ENCODE results near the gene AFF3.

Gene AFF3

GRCh38 chr2:99915108-99915675, 227.2 kb downstream of the AFF3 start:
- Histone ChIP-seq H3K9me3 (no peaks in the 10 kb centered on the region), H3K36me3 (no peaks in the 10 kb centered on the region), H3K4me1 (ENCODE audit: control insufficient read depth in 1 of 2, insufficient read depth in 1 of 2, low read depth in 1 of 2, low read length in 1 of 2) (no peaks in the 10 kb centered on the region), H3K27ac (no peak overlapping the region), H3K27me3 (no peaks in the 10 kb centered on the region), H3K4me3 (ENCODE audit: low read depth in 1 of 2, low read length in 1 of 2) (no peak overlapping the region)
- TF ChIP-seq, protein P1, sequence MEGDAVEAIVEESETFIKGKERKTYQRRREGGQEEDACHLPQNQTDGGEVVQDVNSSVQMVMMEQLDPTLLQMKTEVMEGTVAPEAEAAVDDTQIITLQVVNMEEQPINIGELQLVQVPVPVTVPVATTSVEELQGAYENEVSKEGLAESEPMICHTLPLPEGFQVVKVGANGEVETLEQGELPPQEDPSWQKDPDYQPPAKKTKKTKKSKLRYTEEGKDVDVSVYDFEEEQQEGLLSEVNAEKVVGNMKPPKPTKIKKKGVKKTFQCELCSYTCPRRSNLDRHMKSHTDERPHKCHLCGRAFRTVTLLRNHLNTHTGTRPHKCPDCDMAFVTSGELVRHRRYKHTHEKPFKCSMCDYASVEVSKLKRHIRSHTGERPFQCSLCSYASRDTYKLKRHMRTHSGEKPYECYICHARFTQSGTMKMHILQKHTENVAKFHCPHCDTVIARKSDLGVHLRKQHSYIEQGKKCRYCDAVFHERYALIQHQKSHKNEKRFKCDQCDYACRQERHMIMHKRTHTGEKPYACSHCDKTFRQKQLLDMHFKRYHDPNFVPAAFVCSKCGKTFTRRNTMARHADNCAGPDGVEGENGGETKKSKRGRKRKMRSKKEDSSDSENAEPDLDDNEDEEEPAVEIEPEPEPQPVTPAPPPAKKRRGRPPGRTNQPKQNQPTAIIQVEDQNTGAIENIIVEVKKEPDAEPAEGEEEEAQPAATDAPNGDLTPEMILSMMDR (IDR thresholded peaks at IDR 0.05): no peak

DNA sequence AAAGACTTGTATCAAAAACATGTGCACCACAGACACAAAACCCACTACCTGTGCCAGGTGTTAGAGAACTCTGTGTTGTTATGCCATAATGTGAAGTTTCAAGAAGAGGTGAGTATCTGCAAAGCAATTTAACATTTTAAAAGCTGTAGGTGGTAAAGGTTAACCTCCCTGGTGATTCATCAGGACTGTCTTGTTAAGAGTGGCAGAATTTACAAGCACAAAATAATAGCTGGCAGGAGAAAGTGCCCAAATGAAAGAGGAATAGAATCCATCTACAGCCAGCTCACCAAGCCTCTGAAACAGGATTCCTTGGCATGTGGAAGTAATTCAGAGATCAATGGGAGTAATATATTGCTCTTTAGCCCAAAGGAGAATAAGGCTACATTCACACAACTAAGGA, 230.7 kb downstream of the AFF3 start:
- no peaks in the 10 kb centered on the region for H3K9me3 ChIP-seq
- no peak overlapping the region for H3K4me3 ChIP-seq (ENCODE audit: low read depth in 1 of 2, low read length in 1 of 2)
- H3K27me3 ChIP-seq: no peaks in the 10 kb centered on the region
- H3K4me1 ChIP-seq (ENCODE audit: control insufficient read depth in 1 of 2, insufficient read depth in 1 of 2, low read depth in 1 of 2, low read length in 1 of 2): no peaks in the 10 kb centered on the region
- TF ChIP-seq, protein P1 (IDR thresholded peaks at IDR 0.05): no peak
- no peak overlapping the region for H3K27ac ChIP-seq
- H3K36me3 ChIP-seq: no peaks in the 10 kb centered on the region

DNA sequence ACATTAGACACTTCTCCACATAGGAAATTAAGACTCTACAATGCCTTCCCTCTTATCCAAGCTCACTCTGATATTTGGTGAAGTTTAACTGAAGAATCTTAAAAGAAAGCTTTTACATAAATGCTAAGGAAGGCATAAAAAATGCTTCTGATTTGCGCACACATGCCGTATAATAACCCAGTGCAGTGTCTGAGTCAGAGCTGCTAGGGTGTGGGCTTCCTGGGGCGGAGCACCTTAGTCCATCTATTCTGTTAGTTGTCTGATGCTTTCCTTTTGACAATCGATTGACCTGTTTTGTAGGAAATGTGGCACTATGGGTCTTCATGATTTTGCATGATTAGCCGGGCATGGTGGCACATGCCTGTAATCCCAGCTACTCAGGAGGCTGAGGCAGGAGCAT, 231.5 kb downstream of the AFF3 start:
- no peaks in the 10 kb centered on the region for H3K9me3 ChIP-seq
- no peaks in the 10 kb centered on the region for H3K36me3 ChIP-seq
- H3K27me3 ChIP-seq: no peaks in the 10 kb centered on the region
- no peaks in the 10 kb centered on the region for H3K4me1 ChIP-seq (ENCODE audit: control insufficient read depth in 1 of 2, insufficient read depth in 1 of 2, low read depth in 1 of 2, low read length in 1 of 2)
- no peak overlapping the region for H3K4me3 ChIP-seq (ENCODE audit: low read depth in 1 of 2, low read length in 1 of 2)
- H3K27ac ChIP-seq: no peak overlapping the region
- TF ChIP-seq, protein P1 (IDR thresholded peaks at IDR 0.05): no peak

DNA sequence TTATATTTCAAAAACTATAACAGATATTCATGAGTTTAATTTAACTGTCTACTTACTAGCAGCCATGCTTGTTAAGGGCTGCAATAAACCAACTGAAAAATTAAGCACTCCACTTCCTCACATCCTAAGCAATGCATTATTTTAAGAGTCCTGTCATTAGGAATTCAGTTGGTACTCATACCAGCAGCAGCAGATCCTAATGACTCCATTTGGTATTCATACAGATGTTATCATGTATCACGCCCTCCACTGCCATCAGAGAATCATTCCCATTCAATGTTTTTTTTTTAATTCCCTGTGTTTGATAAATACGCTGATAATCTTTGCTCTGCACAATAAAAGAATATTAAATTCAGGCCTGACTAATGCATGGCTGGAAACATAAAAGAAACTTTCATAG, 236.8 kb downstream of the AFF3 start:
- no peaks in the 10 kb centered on the region for H3K27me3 ChIP-seq
- no peaks in the 10 kb centered on the region for H3K9me3 ChIP-seq
- no peaks in the 10 kb centered on the region for H3K4me1 ChIP-seq (ENCODE audit: control insufficient read depth in 1 of 2, insufficient read depth in 1 of 2, low read depth in 1 of 2, low read length in 1 of 2)
- no peaks in the 10 kb centered on the region for H3K36me3 ChIP-seq
- TF ChIP-seq, protein P1 (IDR thresholded peaks at IDR 0.05): no peak
- H3K4me3 ChIP-seq (ENCODE audit: low read depth in 1 of 2, low read length in 1 of 2): no peak overlapping the region
- no peak overlapping the region for H3K27ac ChIP-seq

DNA sequence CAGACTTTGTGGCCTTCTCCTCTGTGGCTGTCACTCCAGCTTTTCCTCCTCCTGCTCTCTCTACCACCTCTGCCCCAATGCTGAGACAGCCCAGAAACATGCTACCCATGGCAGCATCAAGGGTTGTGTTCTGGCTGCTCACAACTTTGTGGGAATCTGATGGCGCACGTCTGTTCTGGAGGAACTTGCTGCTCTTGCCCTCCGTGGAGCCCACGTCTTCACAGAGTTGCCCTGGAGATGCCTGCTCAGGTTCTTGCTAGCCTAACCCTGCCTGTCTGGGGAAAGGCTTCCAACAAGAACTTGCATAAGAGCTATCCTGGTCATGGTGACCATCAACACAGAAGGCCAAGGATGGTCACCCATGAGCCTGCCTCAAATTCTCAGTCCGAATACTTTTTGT, 237.4 kb downstream of the AFF3 start:
- no peak overlapping the region for H3K4me3 ChIP-seq (ENCODE audit: low read depth in 1 of 2, low read length in 1 of 2)
- no peaks in the 10 kb centered on the region for H3K36me3 ChIP-seq
- TF ChIP-seq, protein P1 (IDR thresholded peaks at IDR 0.05): no peak
- no peaks in the 10 kb centered on the region for H3K27me3 ChIP-seq
- H3K4me1 ChIP-seq (ENCODE audit: control insufficient read depth in 1 of 2, insufficient read depth in 1 of 2, low read depth in 1 of 2, low read length in 1 of 2): no peaks in the 10 kb centered on the region
- H3K27ac ChIP-seq: no peak overlapping the region
- no peaks in the 10 kb centered on the region for H3K9me3 ChIP-seq

DNA sequence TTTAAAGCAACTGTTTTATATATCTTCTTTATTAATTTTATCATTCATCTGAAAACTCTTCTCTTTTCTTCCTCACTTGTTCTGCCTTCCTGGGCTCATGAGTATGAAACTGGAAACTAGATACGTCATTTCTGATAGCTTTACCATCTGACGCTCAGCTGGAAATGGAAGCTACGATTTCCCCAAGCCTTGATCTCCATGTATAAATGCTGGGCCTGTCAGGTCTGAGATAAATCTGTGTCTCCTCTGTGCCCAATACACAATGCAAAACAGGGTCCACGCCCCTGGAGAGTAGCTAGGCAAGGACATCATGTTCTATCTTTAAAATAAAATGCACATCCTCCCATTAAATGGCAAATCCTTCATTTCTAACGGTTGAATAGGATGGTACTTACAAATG, 238.4 kb downstream of the AFF3 start:
- H3K27ac ChIP-seq: no peak overlapping the region
- no peaks in the 10 kb centered on the region for H3K4me1 ChIP-seq (ENCODE audit: control insufficient read depth in 1 of 2, insufficient read depth in 1 of 2, low read depth in 1 of 2, low read length in 1 of 2)
- no peak overlapping the region for H3K4me3 ChIP-seq (ENCODE audit: low read depth in 1 of 2, low read length in 1 of 2)
- no peaks in the 10 kb centered on the region for H3K27me3 ChIP-seq
- no peaks in the 10 kb centered on the region for H3K9me3 ChIP-seq
- TF ChIP-seq, protein P1 (IDR thresholded peaks at IDR 0.05): no peak
- no peaks in the 10 kb centered on the region for H3K36me3 ChIP-seq
